ENCODE measurements around the gene ROR2.

DNA sequence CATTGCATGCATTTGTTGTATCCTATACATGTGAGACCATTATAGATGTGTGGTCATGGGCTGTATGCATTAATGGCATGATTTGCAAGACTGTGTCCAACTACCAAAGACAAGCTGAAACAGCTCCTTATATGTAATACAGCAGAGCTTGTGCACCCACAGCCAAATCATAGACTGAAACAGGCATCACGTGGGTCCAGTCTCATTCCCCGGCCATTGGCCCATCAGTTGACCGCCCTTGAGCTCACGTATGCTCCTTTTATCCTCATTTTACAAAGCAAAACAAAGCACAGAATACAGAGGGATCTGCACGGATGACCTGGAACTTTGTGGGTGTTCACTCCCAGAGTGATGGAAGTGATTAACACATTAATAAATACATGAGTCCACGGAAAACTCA is 109.1 kb downstream of the ROR2 start:
- TF ChIP-seq, protein P1, sequence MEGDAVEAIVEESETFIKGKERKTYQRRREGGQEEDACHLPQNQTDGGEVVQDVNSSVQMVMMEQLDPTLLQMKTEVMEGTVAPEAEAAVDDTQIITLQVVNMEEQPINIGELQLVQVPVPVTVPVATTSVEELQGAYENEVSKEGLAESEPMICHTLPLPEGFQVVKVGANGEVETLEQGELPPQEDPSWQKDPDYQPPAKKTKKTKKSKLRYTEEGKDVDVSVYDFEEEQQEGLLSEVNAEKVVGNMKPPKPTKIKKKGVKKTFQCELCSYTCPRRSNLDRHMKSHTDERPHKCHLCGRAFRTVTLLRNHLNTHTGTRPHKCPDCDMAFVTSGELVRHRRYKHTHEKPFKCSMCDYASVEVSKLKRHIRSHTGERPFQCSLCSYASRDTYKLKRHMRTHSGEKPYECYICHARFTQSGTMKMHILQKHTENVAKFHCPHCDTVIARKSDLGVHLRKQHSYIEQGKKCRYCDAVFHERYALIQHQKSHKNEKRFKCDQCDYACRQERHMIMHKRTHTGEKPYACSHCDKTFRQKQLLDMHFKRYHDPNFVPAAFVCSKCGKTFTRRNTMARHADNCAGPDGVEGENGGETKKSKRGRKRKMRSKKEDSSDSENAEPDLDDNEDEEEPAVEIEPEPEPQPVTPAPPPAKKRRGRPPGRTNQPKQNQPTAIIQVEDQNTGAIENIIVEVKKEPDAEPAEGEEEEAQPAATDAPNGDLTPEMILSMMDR (IDR thresholded peaks at IDR 0.05) = no peak
- TF ChIP-seq ZFX (IDR thresholded peaks at IDR 0.05; ENCODE audit: borderline replicate concordance) = no peak

All from 22Rv1 (cell line).